Common myeloid progenitor, CD34-positive (primary cell): Measurements from ENCODE around the gene MEG3.

Experiments
- CTCF ChIA-PET: fragments of 350-600 bp; sonication (Branson Sonifier 250); formaldehyde crosslinking; loops from one replicate; lab custom pipeline; 2021; ENCODE audit warnings: antibody characterized with exemption; lab: Charles Lee
- POLR2A ChIA-PET: fragments of 350-600 bp; sonication (Branson Sonifier 250); formaldehyde crosslinking; loops from one replicate; lab custom pipeline; 2021; ENCODE audit warnings: antibody characterized with exemption; lab: Charles Lee
- DNase-seq, 3 donors: peaks; one replicate each; pipeline versions ENCODE4 v3.0.0 to v3.0.0-alpha.2; 2013
- H3K27ac ChIP-seq, 2 experiments: 1 replicate in 1 of 2; 2 replicates in 1 of 2; pipeline ENCODE4 v1.7.0; 2013; ENCODE audit warnings: inconsistent platforms in 2 of 2, low read length in 2 of 2, mild to moderate bottlenecking in 2 of 2, low read depth in 1 of 2, moderate library complexity in 1 of 2; ENCODE audit not compliant: severe bottlenecking in 2 of 2, insufficient read depth in 1 of 2, poor library complexity in 1 of 2
- H3K27me3 ChIP-seq, 5 experiments: replicated peaks in 2 of 5; 1 replicate in 3 of 5; 2 replicates in 2 of 5; pipeline versions ENCODE4 v1.6.1 to v1.7.0; 2013; ENCODE audit warnings: low read length in 4 of 5, mild to moderate bottlenecking in 2 of 5, moderate library complexity in 2 of 5, inconsistent platforms in 1 of 5; ENCODE audit not compliant: insufficient read depth in 5 of 5, control insufficient read depth in 4 of 5
- H3K36me3 ChIP-seq, 4 experiments: 1 replicate in 2 of 4; 2 replicates in 2 of 4; pipeline versions ENCODE4 v1.6.1 to v1.7.0; 2013; ENCODE audit warnings: low read length in 3 of 4, control low read depth in 1 of 4, mild to moderate bottlenecking in 1 of 4; ENCODE audit not compliant: control insufficient read depth in 4 of 4, insufficient read depth in 4 of 4
- H3K4me1 ChIP-seq, 4 experiments: 1 replicate in 3 of 4; 2 replicates in 1 of 4; pipeline versions ENCODE4 v1.6.1 to v1.7.1; 2013; ENCODE audit warnings: low read length in 3 of 4, mild to moderate bottlenecking in 3 of 4, control low read depth in 1 of 4, inconsistent platforms in 1 of 4, moderate library complexity in 1 of 4; ENCODE audit not compliant: control insufficient read depth in 4 of 4, insufficient read depth in 4 of 4; ENCODE audit errors: control extremely low read depth in 1 of 4
- H3K4me3 ChIP-seq, 7 experiments: 1 replicate in 4 of 7; 2 replicates in 3 of 7; pipeline versions ENCODE4 v1.5.1 to v1.7.0; 2013; ENCODE audit warnings: mild to moderate bottlenecking in 7 of 7, low read length in 6 of 7, moderate library complexity in 6 of 7, inconsistent platforms in 2 of 7, low read depth in 2 of 7, control low read depth in 1 of 7; ENCODE audit not compliant: insufficient read depth in 4 of 7, control insufficient read depth in 1 of 7; ENCODE audit errors: extremely low read depth in 1 of 7
- H3K9me3 ChIP-seq, 5 experiments: 1 replicate in 4 of 5; 2 replicates in 1 of 5; pipeline versions ENCODE4 v1.6.1 to v1.7.1; 2013; ENCODE audit warnings: low read length in 4 of 5, mild to moderate bottlenecking in 2 of 5, inconsistent platforms in 1 of 5, low read depth in 1 of 5, moderate library complexity in 1 of 5; ENCODE audit not compliant: control insufficient read depth in 4 of 5, insufficient read depth in 2 of 5; ENCODE audit errors: control extremely low read depth in 1 of 5
- WGBS: methylation state at CpG from one replicate; pipeline ENCODE4 v1.1.5; 2013; ENCODE audit not compliant: insufficient coverage; 5-methylcytosine and 5-hydroxymethylcytosine counted together

The MEG3 gene

GRCh38 chr14:100832311-100832960 lies 6.5 kb downstream of the MEG3 start:
- Histone ChIP-seq H3K36me3 (peaks cover 0 to 3% (median 0%) of the 10 kb centered on the region in 4 experiments), H3K4me3 (no peak overlapping the region), H3K27me3 (peaks cover 0 to 8% (median 0%) of the 10 kb centered on the region in 5 experiments), H3K4me1 (no peaks in the 10 kb centered on the region), H3K9me3 (peaks cover 0 to 6% (median 0%) of the 10 kb centered on the region in 5 experiments), H3K27ac (no peak overlapping the region)
- WGBS, result 99% methylated on average over 20 of the region's 21 CpGs
- no peak for DNase-seq
- POLR2A ChIA-PET, result no interaction called here
- CTCF ChIA-PET, result no interaction called here

DNA sequence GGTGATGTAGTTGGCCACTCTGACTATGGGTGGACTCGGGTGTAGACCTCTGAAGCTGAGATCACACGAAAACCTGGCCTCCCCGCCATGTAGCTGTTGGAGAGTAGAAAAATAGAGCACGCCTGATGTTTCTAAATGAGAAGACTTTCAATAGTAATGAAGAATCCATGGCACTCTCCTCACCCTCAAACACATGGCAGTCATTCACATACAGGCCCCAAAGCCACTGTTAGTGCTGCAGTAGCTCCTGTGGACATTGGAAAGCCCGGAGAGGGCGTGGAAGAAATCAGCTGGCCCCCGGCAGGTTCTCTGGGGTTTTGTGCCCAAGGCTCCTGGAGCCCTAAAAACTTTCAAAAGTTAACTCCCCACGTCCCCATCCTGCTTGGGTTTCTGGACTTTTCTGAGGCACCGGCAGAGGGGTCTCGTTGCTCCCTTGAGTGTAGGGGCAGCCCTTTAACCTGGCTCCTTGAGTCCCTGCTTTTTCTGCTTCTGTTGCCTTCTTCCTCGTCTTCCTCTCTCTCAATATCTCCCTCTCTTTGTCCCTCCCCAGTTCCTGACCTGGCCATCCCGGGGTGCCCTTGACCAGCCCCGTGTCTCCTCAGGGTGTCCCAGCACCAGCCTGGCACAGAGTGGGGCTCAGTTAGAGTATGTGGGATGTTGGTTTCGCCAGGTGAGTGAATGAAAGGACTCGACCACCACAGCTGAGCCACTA lies 8.3 kb downstream of the MEG3 start:
- Histone ChIP-seq H3K27me3 (no peaks in the 10 kb centered on the region), H3K4me3 (no peak overlapping the region), H3K36me3 (peaks cover 0 to 3% (median 0%) of the 10 kb centered on the region in 4 experiments), H3K9me3 (no peaks in the 10 kb centered on the region), H3K27ac (no peak overlapping the region), H3K4me1 (no peaks in the 10 kb centered on the region)
- ChIA-PET CTCF (no interaction called here), POLR2A (no interaction called here)
- 94% methylated on average over 8 of the region's 15 CpGs for WGBS
- no peak for DNase-seq

DNA sequence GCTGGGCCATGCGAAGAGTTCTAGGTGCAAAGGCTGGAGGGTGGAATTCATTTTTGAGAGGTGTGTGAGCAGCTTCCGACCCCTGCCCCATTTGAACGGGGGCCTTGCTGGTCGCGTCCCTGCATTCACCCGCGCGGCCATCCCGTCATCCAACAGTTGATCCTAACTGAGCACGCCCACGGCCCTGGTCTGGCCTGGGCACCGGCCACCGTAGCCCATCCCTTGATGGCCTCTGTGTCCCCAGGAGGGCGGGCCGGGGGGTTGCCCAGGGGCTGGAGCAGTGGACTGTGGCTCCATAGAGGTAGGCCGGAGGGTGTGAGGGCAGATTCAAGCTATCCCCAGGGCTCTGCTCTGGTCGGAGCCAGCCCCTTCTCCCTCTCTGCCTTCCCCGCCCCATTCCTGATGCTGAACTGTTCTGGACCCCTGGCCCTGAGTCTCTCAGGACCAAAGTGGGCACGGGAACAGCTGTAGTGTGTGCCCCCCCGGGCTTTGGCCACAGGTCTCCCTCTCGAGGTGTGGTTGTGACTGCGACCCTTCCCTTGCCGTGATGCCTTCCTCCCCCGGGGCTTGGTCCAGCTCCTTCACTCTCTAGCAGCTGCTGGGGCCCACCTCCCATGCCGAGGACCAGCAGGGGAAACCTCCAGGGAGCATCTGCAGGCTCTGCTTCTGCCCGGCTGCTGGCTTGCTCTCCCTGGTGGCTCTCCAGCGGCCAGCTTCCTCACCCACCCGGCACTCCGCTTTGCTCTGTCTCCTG lies 9.1 kb downstream of the MEG3 start:
- POLR2A ChIA-PET, result no interaction called here
- no peaks in the 10 kb centered on the region for H3K4me1 ChIP-seq
- H3K4me3 ChIP-seq, result no peak overlapping the region
- no peaks in the 10 kb centered on the region for H3K27me3 ChIP-seq
- no peak overlapping the region for H3K27ac ChIP-seq
- WGBS, result 86% methylated on average over 24 of the region's 29 CpGs
- peaks cover 0 to 3% (median 0%) of the 10 kb centered on the region in 4 experiments for H3K36me3 ChIP-seq
- CTCF ChIA-PET, result no interaction called here
- no peak for DNase-seq
- no peaks in the 10 kb centered on the region for H3K9me3 ChIP-seq

GRCh38 chr14:100835548-100836310 lies 9.8 kb downstream of the MEG3 start:
- Histone ChIP-seq H3K4me1 (no peaks in the 10 kb centered on the region), H3K27me3 (no peaks in the 10 kb centered on the region), H3K4me3 (no peak overlapping the region), H3K27ac (no peak overlapping the region), H3K9me3 (no peaks in the 10 kb centered on the region), H3K36me3 (peaks cover 0 to 3% (median 0%) of the 10 kb centered on the region in 4 experiments)
- DNase-seq, result no peak
- 92% methylated on average over 24 of the region's 24 CpGs for WGBS
- ChIA-PET POLR2A (no interaction called here), CTCF (no interaction called here)

DNA sequence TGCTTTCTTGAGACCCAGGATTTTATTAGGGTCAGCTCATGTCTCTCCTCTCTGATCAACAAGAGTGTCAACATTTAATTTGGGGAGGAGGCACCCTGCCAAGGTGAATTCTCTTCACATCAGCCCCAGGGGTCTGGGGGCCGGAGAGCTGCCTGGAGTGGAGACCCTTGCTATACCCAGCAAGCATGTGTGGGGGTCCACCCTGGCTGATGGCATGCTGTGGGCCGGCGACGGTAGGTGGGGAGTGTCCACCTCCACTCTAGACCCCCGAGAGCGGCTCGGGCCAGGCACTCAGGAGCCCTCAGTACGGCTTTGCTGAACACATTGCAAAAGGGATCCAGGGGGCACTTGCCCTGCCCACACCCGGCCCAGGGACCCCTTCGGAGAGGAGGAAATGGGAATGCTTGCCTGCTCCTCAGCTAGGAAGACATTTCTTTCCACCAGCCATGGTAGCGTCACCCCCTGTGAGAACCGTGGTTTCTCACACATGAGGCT lies 10.4 kb downstream of the MEG3 start:
- no peak overlapping the region for H3K27ac ChIP-seq
- no peak for DNase-seq
- WGBS, result 93% methylated on average over 12 of the region's 12 CpGs
- H3K36me3 ChIP-seq, result peaks cover 0 to 3% (median 0%) of the 10 kb centered on the region in 4 experiments
- no peaks in the 10 kb centered on the region for H3K27me3 ChIP-seq
- H3K4me3 ChIP-seq, result no peak overlapping the region
- ChIA-PET CTCF (no interaction called here), POLR2A (no interaction called here)
- H3K9me3 ChIP-seq, result no peaks in the 10 kb centered on the region
- H3K4me1 ChIP-seq, result no peaks in the 10 kb centered on the region

DNA sequence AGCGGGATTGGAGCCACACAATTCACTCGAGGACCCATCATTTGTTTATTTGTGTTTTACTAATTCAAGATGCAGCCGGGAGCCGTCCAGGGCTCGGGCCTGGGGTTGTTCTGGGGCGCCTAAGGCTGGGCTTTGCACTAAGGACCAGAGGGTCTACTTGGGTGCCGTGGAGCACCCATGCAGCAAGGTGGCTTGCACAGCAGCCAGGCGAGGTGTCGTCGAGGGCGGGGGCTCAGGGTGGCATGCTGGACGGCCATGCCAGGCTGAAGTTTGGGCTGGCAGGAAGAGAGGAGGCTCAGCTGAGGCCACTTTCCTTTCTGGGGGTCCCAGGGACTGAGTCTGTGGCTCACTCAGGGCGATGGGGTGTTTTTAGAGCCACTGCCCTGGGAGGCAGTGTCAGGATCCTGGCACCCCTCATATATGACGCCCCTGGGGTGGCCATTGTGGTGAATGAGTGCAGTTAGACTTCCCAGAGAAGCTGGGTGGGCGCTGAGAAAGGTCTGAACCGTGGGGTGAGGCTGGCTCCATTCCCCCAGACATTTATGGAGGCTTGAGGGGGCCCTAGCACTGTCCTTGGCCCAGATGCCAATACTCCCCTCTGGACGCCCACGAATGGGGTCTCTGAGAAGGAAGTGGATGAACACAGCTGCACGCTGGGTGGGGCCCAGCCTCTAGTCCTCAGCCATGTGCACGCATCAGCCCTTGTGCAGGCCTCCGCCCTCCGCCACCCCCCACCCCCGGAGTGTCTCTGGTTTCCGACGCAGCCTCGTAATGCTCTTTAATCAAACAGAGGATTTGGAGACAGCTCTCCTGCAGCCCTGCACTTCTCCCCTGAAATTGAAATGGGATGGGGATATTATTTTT lies 11.3 kb downstream of the MEG3 start:
- POLR2A ChIA-PET, result interaction anchor here (0.6 kb wide), 1 partner anchor 972 kb away, joined by 3 read pairs; no protein-coding TSS in a partner anchor
- H3K27me3 ChIP-seq, result no peaks in the 10 kb centered on the region
- DNase-seq, result no peak
- H3K36me3 ChIP-seq, result peaks cover 0 to 3% (median 0%) of the 10 kb centered on the region in 4 experiments
- H3K4me1 ChIP-seq, result peaks cover 0 to 5% (median 0%) of the 10 kb centered on the region in 4 experiments
- H3K9me3 ChIP-seq, result no peaks in the 10 kb centered on the region
- H3K27ac ChIP-seq, result no peak overlapping the region
- WGBS, result 94% methylated on average over 22 of the region's 26 CpGs
- CTCF ChIA-PET, result interaction anchor here (0.7 kb wide), 1 partner anchor 34 kb away, joined by 3 read pairs; no protein-coding TSS in a partner anchor
- no peak overlapping the region for H3K4me3 ChIP-seq
